ENCODE results near the gene ADCY10.

ADCY10 gene

DNA sequence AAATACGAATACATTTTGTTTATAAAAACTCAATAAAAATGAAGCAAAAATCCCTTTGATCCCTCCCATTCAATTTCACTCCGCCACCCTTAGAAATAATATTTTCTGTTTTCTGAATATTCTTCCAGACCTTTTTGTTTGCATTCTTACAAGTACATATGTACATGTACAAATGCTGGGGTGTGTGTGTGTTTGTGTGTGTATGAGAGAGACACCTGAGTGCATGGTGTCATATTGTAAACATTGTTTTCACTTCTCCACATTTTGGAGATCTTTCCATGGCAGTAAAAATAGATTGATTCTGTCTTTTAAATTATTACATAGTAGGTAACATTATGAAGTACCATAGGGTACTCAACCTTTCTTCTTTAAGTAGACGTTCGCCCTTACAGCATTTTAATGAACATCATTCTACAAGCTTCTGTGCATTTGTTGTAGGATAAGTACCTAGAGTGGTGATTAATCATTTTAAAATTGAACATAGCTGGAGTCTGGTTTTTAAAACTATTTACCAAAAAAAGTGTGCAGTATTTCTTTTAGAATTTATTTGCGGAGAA lies 24.2 kb upstream of the ADCY10 start:
- Histone ChIP-seq H3K9me3 (ENCODE audit: insufficient read depth, low read depth, low read length) (no peaks in the 10 kb centered on the region), H3K9ac (ENCODE audit: low read length) (no peak overlapping the region), H2BK120ac (ENCODE audit: insufficient read depth, low read length, poor library complexity) (no peak overlapping the region), H3K4me2 (ENCODE audit: low read length) (peak overlapping the region; percentile 53), H3K18ac (ENCODE audit: low read length) (no peak overlapping the region), H4K12ac (ENCODE audit: low read depth, low read length) (no peak overlapping the region), H3K79me1 (ENCODE audit: low read length) (peaks cover 17% of the 10 kb centered on the region), H4K8ac (ENCODE audit: low read depth, low read length) (no peak overlapping the region), H3K23ac (ENCODE audit: low read length) (no peak overlapping the region), H4K91ac (ENCODE audit: low read depth, low read length) (no peak overlapping the region), H3K36me3 (ENCODE audit: control insufficient read depth in 1 of 2, insufficient read depth in 2 of 2, low read length in 2 of 2) (peaks cover 1 to 2% of the 10 kb centered on the region in 2 experiments), H3K79me2 (ENCODE audit: control insufficient read depth, insufficient read depth, low read length, poor library complexity) (peaks cover 15% of the 10 kb centered on the region), H3K4me3 (ENCODE audit: low read depth, low read length) (no peak overlapping the region), H2AK5ac (ENCODE audit: low read length) (no peak overlapping the region), H2BK12ac (ENCODE audit: low read length) (no peak overlapping the region), H3K4me1 (ENCODE audit: control insufficient read depth in 1 of 2, insufficient read depth in 2 of 2, low read length in 2 of 2) (peaks cover 0 to 2% of the 10 kb centered on the region in 2 experiments), H3K27ac (ENCODE audit: low read depth, low read length) (no peak overlapping the region), H3K14ac (ENCODE audit: low read length) (no peak overlapping the region), H2BK5ac (ENCODE audit: low read depth, low read length, poor library complexity) (no peak overlapping the region), H3K4ac (ENCODE audit: low read depth, low read length) (no peak overlapping the region), H2AFZ (ENCODE audit: insufficient read depth, low read length, poor library complexity) (no peak overlapping the region), H3K27me3 (ENCODE audit: insufficient read depth, low read length) (no peaks in the 10 kb centered on the region)
- no CpG with 5 or more reads among the region's 5 CpGs for WGBS (ENCODE audit: extremely low coverage, insufficient coverage, insufficient read length)
- DNase-seq, result no peak

DNA sequence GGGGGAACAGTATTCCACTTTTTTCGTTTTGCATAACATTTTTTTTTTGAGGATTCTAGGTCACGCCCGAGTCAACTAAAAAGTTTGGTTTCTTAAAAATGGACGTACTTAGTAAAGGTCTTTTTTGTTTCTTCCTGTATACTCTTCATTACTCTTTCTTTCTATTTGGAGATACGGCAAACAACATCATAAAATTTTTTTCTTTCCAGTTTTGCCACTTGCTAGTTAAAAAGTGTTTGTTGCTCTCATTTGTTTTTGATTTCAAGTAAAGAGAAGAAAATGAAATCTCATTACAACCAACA lies 23.7 kb upstream of the ADCY10 start:
- Histone ChIP-seq H3K4ac (ENCODE audit: low read depth, low read length) (no peak overlapping the region), H3K14ac (ENCODE audit: low read length) (no peak overlapping the region), H2BK12ac (ENCODE audit: low read length) (no peak overlapping the region), H2BK5ac (ENCODE audit: low read depth, low read length, poor library complexity) (no peak overlapping the region), H3K23ac (ENCODE audit: low read length) (no peak overlapping the region), H3K4me3 (ENCODE audit: low read depth, low read length) (peak overlapping the region; percentile 87), H2BK120ac (ENCODE audit: insufficient read depth, low read length, poor library complexity) (no peak overlapping the region), H4K12ac (ENCODE audit: low read depth, low read length) (no peak overlapping the region), H4K91ac (ENCODE audit: low read depth, low read length) (no peak overlapping the region), H2AK5ac (ENCODE audit: low read length) (no peak overlapping the region), H3K79me2 (ENCODE audit: control insufficient read depth, insufficient read depth, low read length, poor library complexity) (peaks cover 17% of the 10 kb centered on the region), H4K8ac (ENCODE audit: low read depth, low read length) (no peak overlapping the region), H3K18ac (ENCODE audit: low read length) (no peak overlapping the region), H3K27me3 (ENCODE audit: insufficient read depth, low read length) (no peaks in the 10 kb centered on the region), H3K9me3 (ENCODE audit: insufficient read depth, low read depth, low read length) (no peaks in the 10 kb centered on the region), H3K9ac (ENCODE audit: low read length) (no peak overlapping the region), H2AFZ (ENCODE audit: insufficient read depth, low read length, poor library complexity) (no peak overlapping the region), H3K4me1 (ENCODE audit: control insufficient read depth in 1 of 2, insufficient read depth in 2 of 2, low read length in 2 of 2) (peaks cover 0 to 2% of the 10 kb centered on the region in 2 experiments), H3K79me1 (ENCODE audit: low read length) (peaks cover 17% of the 10 kb centered on the region), H3K36me3 (ENCODE audit: control insufficient read depth in 1 of 2, insufficient read depth in 2 of 2, low read length in 2 of 2) (peaks cover 1 to 2% of the 10 kb centered on the region in 2 experiments), H3K4me2 (ENCODE audit: low read length) (peak overlapping the region; percentile 84), H3K27ac (ENCODE audit: low read depth, low read length) (peak overlapping the region; percentile 97)
- no CpG with 5 or more reads among the region's 5 CpGs for WGBS (ENCODE audit: extremely low coverage, insufficient coverage, insufficient read length)
- no peak for DNase-seq

DNA sequence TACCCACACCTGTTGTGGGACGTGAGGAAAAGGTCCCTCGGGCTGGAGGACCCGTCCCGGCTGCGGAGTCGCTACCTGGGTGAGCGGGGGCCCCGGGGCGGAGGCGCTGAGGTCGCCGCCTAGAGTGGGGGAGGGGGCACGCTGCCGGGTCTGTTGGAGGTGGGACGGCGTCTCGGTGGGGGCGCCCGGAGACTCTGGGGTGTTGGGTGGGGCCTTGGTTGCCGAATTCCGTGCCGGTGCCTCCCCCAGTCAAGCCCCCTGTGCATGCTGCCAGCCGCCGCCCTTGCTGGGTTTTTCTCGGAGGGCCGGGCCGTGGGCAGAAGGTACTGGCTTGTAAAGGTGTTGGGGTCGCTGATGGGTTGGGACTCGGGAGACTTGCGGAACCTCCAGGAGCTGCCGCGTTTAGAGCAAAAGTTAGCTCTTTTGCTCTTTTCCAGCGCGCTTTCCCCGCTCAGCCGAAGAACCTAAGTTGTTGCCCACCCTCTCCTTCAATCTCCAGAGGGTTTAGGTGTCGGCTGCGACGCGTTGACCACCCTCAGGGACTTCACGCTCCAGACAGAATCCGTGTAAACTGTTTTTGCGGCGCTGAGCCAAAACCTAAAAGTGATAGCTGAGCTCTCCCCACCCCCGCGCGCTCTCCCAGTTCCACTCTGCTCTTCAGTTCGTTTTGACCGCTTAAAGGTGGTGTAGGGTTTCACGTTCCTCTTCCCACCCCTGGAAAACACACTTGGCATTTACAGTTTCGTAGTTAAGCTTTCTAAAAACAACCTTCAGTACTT lies 23.2 kb upstream of the ADCY10 start, which contains the start of gene MPC2:
MPC2 (minus strand) TSS at position 143 of the 779 bp plus-strand sequence. CDS start 1,231 bp downstream, outside the sequence.
- H2BK120ac ChIP-seq (ENCODE audit: insufficient read depth, low read length, poor library complexity), result peak within 1 kb of the TSS; percentile 73
- H3K4me2 ChIP-seq (ENCODE audit: low read length), result peak within 1 kb of the TSS; percentile 84
- WGBS (ENCODE audit: extremely low coverage, insufficient coverage, insufficient read length), result no CpG with 5 or more reads among the region's 51 CpGs
- peak within 1 kb of the TSS; percentile 88 for H3K9ac ChIP-seq (ENCODE audit: low read length)
- H2BK12ac ChIP-seq (ENCODE audit: low read length), result peak within 1 kb of the TSS; percentile 15
- H4K8ac ChIP-seq (ENCODE audit: low read depth, low read length), result peak within 1 kb of the TSS; percentile 75
- H3K36me3 ChIP-seq (ENCODE audit: control insufficient read depth in 1 of 2, insufficient read depth in 2 of 2, low read length in 2 of 2), result peaks cover under 1 to 2% of the 10 kb centered on the region in 2 experiments
- H3K18ac ChIP-seq (ENCODE audit: low read length), result peak within 1 kb of the TSS; percentile 83
- H2AK5ac ChIP-seq (ENCODE audit: low read length), result peak within 1 kb of the TSS; percentile 66
- peak; percentile 43 to 66 for DNase-seq
- H2AFZ ChIP-seq (ENCODE audit: insufficient read depth, low read length, poor library complexity), result peak within 1 kb of the TSS; percentile 37
- peak within 1 kb of the TSS; percentile 87 for H3K4me3 ChIP-seq (ENCODE audit: low read depth, low read length)
- H3K9me3 ChIP-seq (ENCODE audit: insufficient read depth, low read depth, low read length), result no peaks in the 10 kb centered on the region
- H3K27ac ChIP-seq (ENCODE audit: low read depth, low read length), result peak within 1 kb of the TSS; percentile 97
- H3K79me2 ChIP-seq (ENCODE audit: control insufficient read depth, insufficient read depth, low read length, poor library complexity), result peaks cover 16% of the 10 kb centered on the region
- peak within 1 kb of the TSS; percentile 78 for H4K12ac ChIP-seq (ENCODE audit: low read depth, low read length)
- H2BK5ac ChIP-seq (ENCODE audit: low read depth, low read length, poor library complexity), result peak within 1 kb of the TSS; percentile 87
- peak within 1 kb of the TSS; percentile 81 for H4K91ac ChIP-seq (ENCODE audit: low read depth, low read length)
- H3K27me3 ChIP-seq (ENCODE audit: insufficient read depth, low read length), result no peaks in the 10 kb centered on the region
- H3K14ac ChIP-seq (ENCODE audit: low read length), result peak within 1 kb of the TSS; percentile 96
- no peak within 1 kb of the TSS for H3K23ac ChIP-seq (ENCODE audit: low read length)
- peaks cover 17% of the 10 kb centered on the region for H3K79me1 ChIP-seq (ENCODE audit: low read length)
- peak within 1 kb of the TSS; percentile 88 for H3K4ac ChIP-seq (ENCODE audit: low read depth, low read length)
- peaks cover 0 to 2% of the 10 kb centered on the region in 2 experiments for H3K4me1 ChIP-seq (ENCODE audit: control insufficient read depth in 1 of 2, insufficient read depth in 2 of 2, low read length in 2 of 2)

DNA sequence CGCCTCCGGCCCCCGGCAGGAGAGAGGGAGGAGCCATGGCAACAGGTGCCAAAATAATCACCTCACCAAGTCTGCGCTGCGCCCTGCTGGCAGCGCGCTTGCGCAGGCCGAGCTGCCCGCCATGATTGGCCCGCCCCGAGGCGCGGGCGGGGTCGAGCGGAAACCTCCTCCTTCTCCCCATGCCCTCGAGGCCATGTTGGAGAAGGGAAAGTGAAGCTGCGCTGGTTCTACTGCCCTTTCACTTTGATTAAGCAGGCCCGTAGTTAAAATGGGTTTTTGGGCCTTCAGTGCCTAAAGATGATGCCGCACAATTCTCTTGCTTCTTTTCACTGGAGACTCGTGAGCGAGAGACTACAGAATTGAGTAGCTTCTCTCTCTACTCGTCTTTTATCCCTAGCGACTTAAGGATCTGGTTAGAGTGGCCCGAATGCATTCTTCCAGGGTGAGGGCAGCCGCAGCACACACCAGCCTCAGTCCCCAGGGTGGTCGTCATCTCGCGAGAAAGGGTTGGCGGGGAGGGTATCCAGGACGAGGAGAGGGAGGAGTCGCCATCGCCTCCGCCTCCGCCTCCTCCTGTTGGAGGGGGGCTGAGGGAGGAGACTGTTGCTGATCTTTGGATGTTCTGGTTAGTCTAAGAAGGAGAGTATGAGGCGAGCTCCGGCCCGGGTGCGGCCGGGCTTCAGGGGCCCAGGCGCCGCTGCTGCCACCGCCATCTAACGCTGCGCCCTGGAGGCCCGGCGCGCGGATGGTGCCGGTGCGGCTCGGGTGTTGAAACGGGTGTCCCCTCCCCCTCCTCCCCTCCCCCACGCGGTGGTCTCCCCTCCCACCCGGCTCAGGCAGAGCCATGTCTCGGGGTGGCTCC lies 22.4 kb upstream of the ADCY10 start, which contains the start of gene DCAF6:
DCAF6 (plus strand) TSS at position 616 of the 862 bp plus-strand sequence; CDS start at position 845, 229 bp downstream.
- Histone ChIP-seq H2AFZ (ENCODE audit: insufficient read depth, low read length, poor library complexity) (peak within 1 kb of the TSS; percentile 37), H3K79me1 (ENCODE audit: low read length) (peaks cover 17% of the 10 kb centered on the region), H3K4me2 (ENCODE audit: low read length) (peak within 1 kb of the TSS; percentile 84), H3K79me2 (ENCODE audit: control insufficient read depth, insufficient read depth, low read length, poor library complexity) (peaks cover 14% of the 10 kb centered on the region), H3K27me3 (ENCODE audit: insufficient read depth, low read length) (no peaks in the 10 kb centered on the region), H3K9me3 (ENCODE audit: insufficient read depth, low read depth, low read length) (no peaks in the 10 kb centered on the region), H4K8ac (ENCODE audit: low read depth, low read length) (peak within 1 kb of the TSS; percentile 75), H3K4ac (ENCODE audit: low read depth, low read length) (peak within 1 kb of the TSS; percentile 88), H2BK120ac (ENCODE audit: insufficient read depth, low read length, poor library complexity) (peak within 1 kb of the TSS; percentile 73), H2BK12ac (ENCODE audit: low read length) (peak within 1 kb of the TSS; percentile 15), H2BK5ac (ENCODE audit: low read depth, low read length, poor library complexity) (peak within 1 kb of the TSS; percentile 87), H3K18ac (ENCODE audit: low read length) (peak within 1 kb of the TSS; percentile 83), H3K4me1 (ENCODE audit: control insufficient read depth in 1 of 2, insufficient read depth in 2 of 2, low read length in 2 of 2) (peaks cover 0 to 2% of the 10 kb centered on the region in 2 experiments), H3K14ac (ENCODE audit: low read length) (peak within 1 kb of the TSS; percentile 96), H3K4me3 (ENCODE audit: low read depth, low read length) (peak within 1 kb of the TSS; percentile 87), H4K12ac (ENCODE audit: low read depth, low read length) (peak within 1 kb of the TSS; percentile 78), H3K27ac (ENCODE audit: low read depth, low read length) (peak within 1 kb of the TSS; percentile 97), H3K36me3 (ENCODE audit: control insufficient read depth in 1 of 2, insufficient read depth in 2 of 2, low read length in 2 of 2) (no peaks in the 10 kb centered on the region), H2AK5ac (ENCODE audit: low read length) (peak within 1 kb of the TSS; percentile 66), H4K91ac (ENCODE audit: low read depth, low read length) (peak within 1 kb of the TSS; percentile 81), H3K23ac (ENCODE audit: low read length) (no peak within 1 kb of the TSS), H3K9ac (ENCODE audit: low read length) (peak within 1 kb of the TSS; percentile 88)
- DNase-seq, result peak; percentile 99 to 100
- no CpG with 5 or more reads among the region's 58 CpGs for WGBS (ENCODE audit: extremely low coverage, insufficient coverage, insufficient read length)

Measured in trophoblast cell (in vitro differentiated cells and primary cell).